Muscle layer of duodenum (tissue), 2 donors: ENCODE measurements around the gene CXADR.

ENCODE experiments used
- H3K27ac ChIP-seq: one replicate; pipeline ENCODE4 v1.7.0; 2013; ENCODE audit warnings: mild to moderate bottlenecking, low read length
- H3K27me3 ChIP-seq: one replicate; pipeline ENCODE4 v1.7.0; 2013; ENCODE audit warnings: low read depth, mild to moderate bottlenecking, control low read depth, low read length
- H3K36me3 ChIP-seq, 2 donors: one replicate each; pipeline ENCODE4 v1.7.0; 2013; ENCODE audit warnings: low read length in 2 of 2, control low read depth in 1 of 2, mild to moderate bottlenecking in 1 of 2; ENCODE audit not compliant: insufficient read depth in 2 of 2, control insufficient read depth in 1 of 2
- H3K4me1 ChIP-seq, 2 donors: one replicate each; pipeline ENCODE4 v1.7.0; 2013; ENCODE audit warnings: low read length in 2 of 2, mild to moderate bottlenecking in 2 of 2, control low read depth in 1 of 2, moderate library complexity in 1 of 2; ENCODE audit not compliant: insufficient read depth in 2 of 2, control insufficient read depth in 1 of 2
- H3K4me3 ChIP-seq, 2 donors: one replicate each; pipeline ENCODE4 v1.7.0; 2013; ENCODE audit warnings: low read length in 2 of 2, low read depth in 1 of 2, mild to moderate bottlenecking in 1 of 2
- H3K9me3 ChIP-seq, 2 donors: one replicate each; pipeline ENCODE4 v1.7.0; 2013; ENCODE audit warnings: low read length in 2 of 2, control low read depth in 1 of 2, mild to moderate bottlenecking in 1 of 2; ENCODE audit not compliant: control insufficient read depth in 1 of 2
- donor health status: healthy.

CXADR gene

DNA sequence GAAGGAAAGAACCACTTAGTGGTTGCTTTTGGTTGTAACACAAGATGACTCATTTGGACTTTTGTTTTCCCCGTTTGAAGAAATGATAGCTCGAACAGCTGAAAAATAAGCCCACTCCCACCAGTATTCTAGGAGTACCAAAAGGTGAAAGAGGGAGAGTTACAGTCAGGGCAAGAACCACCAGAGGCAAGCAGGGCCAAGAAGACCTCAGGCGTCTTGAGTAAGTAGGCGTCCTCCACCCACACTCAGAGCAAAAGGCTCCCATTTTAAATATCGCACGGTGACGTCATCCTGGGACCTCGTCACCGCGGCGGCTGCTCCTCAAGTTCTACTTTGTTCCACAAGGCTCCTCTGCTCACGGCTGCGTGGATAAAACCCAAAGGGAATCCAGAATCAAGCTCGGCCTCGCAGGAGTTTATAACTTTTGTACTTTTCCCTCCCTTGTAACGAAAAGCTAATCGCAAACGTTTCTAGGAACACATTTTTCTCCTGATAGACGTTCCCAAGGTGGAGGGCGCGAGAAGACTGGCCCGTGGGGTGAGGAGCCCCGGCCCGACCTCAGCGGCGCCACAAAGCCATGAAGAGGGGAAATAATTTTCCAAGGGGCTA lies 98.7 kb downstream of the CXADR start:
- Histone ChIP-seq H3K36me3 (peaks cover 5 to 8% of the 10 kb centered on the region in 2 donors), H3K27me3 (no peaks in the 10 kb centered on the region), H3K4me3 (peak overlapping the region; percentile 89 to 92), H3K4me1 (no peaks in the 10 kb centered on the region), H3K9me3 (no peaks in the 10 kb centered on the region), H3K27ac (peak overlapping the region; percentile 92)

GRCh38 chr21:17612023-17612564 lies 99.3 kb downstream of the CXADR start:
- H3K4me3 ChIP-seq: peak overlapping the region; percentile 89 to 92
- peak overlapping the region; percentile 92 for H3K27ac ChIP-seq
- H3K9me3 ChIP-seq: no peaks in the 10 kb centered on the region
- no peaks in the 10 kb centered on the region for H3K4me1 ChIP-seq
- H3K27me3 ChIP-seq: no peaks in the 10 kb centered on the region
- peaks cover 5 to 8% of the 10 kb centered on the region in 2 donors for H3K36me3 ChIP-seq

GRCh38 chr21:17612565-17613241 lies 99.9 kb downstream of the CXADR start, which contains the start of gene BTG3:
TSS of gene BTG3 (minus strand) at chr21:17612901. CDS start at chr21:17609144, 3,757 bp downstream.
- H3K9me3 ChIP-seq: no peaks in the 10 kb centered on the region
- peak within 1 kb of the TSS; percentile 92 for H3K27ac ChIP-seq
- H3K36me3 ChIP-seq: peaks cover 2 to 8% of the 10 kb centered on the region in 2 donors
- H3K4me3 ChIP-seq: peak within 1 kb of the TSS; percentile 89 to 92
- no peaks in the 10 kb centered on the region for H3K4me1 ChIP-seq
- H3K27me3 ChIP-seq: no peaks in the 10 kb centered on the region

GRCh38 chr21:17613242-17613676 lies 100.4 kb downstream of the CXADR start:
- H3K4me3 ChIP-seq: peak overlapping the region; percentile 89 to 92
- no peaks in the 10 kb centered on the region for H3K9me3 ChIP-seq
- peaks cover 0 to 8% of the 10 kb centered on the region in 2 donors for H3K36me3 ChIP-seq
- H3K4me1 ChIP-seq: no peaks in the 10 kb centered on the region
- H3K27ac ChIP-seq: peak overlapping the region; percentile 27
- H3K27me3 ChIP-seq: no peaks in the 10 kb centered on the region

GRCh38 chr21:17616831-17617230 lies 104.0 kb downstream of the CXADR start:
- Histone ChIP-seq H3K9me3 (no peaks in the 10 kb centered on the region), H3K4me1 (no peaks in the 10 kb centered on the region), H3K27ac (no peak overlapping the region)

GRCh38 chr21:17622018-17622417 lies 109.2 kb downstream of the CXADR start:
- H3K36me3 ChIP-seq: no peaks in the 10 kb centered on the region
- no peaks in the 10 kb centered on the region for H3K27me3 ChIP-seq
- H3K9me3 ChIP-seq: no peaks in the 10 kb centered on the region
- no peak overlapping the region for H3K4me3 ChIP-seq
- no peak overlapping the region for H3K27ac ChIP-seq
- H3K4me1 ChIP-seq: no peaks in the 10 kb centered on the region

More at GRCh38 chr21:17616831-17617230, 104.0 kb downstream of the CXADR start:
- Histone ChIP-seq H3K36me3 (peaks cover 0 to 3% of the 10 kb centered on the region in 2 donors), H3K27me3 (no peaks in the 10 kb centered on the region), H3K4me3 (no peak overlapping the region)

GRCh38 chr21:17631195-17631594 lies 118.4 kb downstream of the CXADR start:
- Histone ChIP-seq H3K27ac (no peak overlapping the region), H3K4me3 (no peak overlapping the region), H3K9me3 (no peaks in the 10 kb centered on the region), H3K4me1 (no peaks in the 10 kb centered on the region), H3K27me3 (no peaks in the 10 kb centered on the region), H3K36me3 (no peaks in the 10 kb centered on the region)

GRCh38 chr21:17636711-17637110 lies 123.9 kb downstream of the CXADR start:
- Histone ChIP-seq H3K4me3 (no peak overlapping the region), H3K4me1 (no peaks in the 10 kb centered on the region), H3K27me3 (no peaks in the 10 kb centered on the region), H3K27ac (no peak overlapping the region), H3K36me3 (no peaks in the 10 kb centered on the region), H3K9me3 (no peaks in the 10 kb centered on the region)

GRCh38 chr21:17640821-17641220 lies 128.0 kb downstream of the CXADR start:
- Histone ChIP-seq H3K27me3 (no peaks in the 10 kb centered on the region), H3K4me3 (no peak overlapping the region), H3K9me3 (no peaks in the 10 kb centered on the region), H3K4me1 (no peaks in the 10 kb centered on the region), H3K27ac (no peak overlapping the region), H3K36me3 (no peaks in the 10 kb centered on the region)
